Body of pancreas (tissue), 4 donors: Measurements from ENCODE around the gene FBLN5. TPM values are rescaled to one million over a fixed set of nuclear protein-coding genes. Genes with fewer than 3 reads are reported as not detected.

Source experiments
- ATAC-seq: fragments of 150-250 bp; one replicate; pipeline ENCODE4 v1.9.1; 2016
- DNase-seq, 4 donors: peaks; one replicate each; pipeline ENCODE4 v3.0.0-alpha.2; 2019
- H3K27ac ChIP-seq, 4 donors: fragments of 200-600 bp; sonication (generic); 1 replicate in 3 of 4; 2 replicates in 1 of 4; pipeline versions ENCODE4 v1.5.1 to v1.6.1; 2016 to 2019; ENCODE audit warnings: mild to moderate bottlenecking in 1 of 4, mixed read lengths in 1 of 4, moderate library complexity in 1 of 4
- H3K27me3 ChIP-seq, 2 donors: fragments of 200-600 bp; sonication (generic); one replicate each; pipeline ENCODE4 v1.6.0; 2016; ENCODE audit warnings: mild to moderate bottlenecking in 1 of 2
- H3K36me3 ChIP-seq, 2 donors: fragments of 200-600 bp; sonication (generic); replicated peaks in 1 of 2; 2 replicates each; pipeline ENCODE4 v1.5.1; 2016; ENCODE audit warnings: low read depth in 2 of 2; ENCODE audit not compliant: insufficient read depth in 1 of 2
- H3K4me1 ChIP-seq: fragments of 200-600 bp; sonication (generic); one replicate; pipeline ENCODE4 v1.6.0; 2016
- H3K4me3 ChIP-seq, 2 donors: fragments of 200-600 bp; sonication (generic); 1 replicate in 1 of 2; 2 replicates in 1 of 2; pipeline ENCODE4 v1.5.1; 2016 to 2019
- H3K9me3 ChIP-seq, 3 donors: fragments of 200-600 bp; sonication (generic); 1 replicate in 2 of 3; 2 replicates in 1 of 3; pipeline ENCODE4 v1.5.1; 2016
- POLR2A ChIP-seq, 3 donors: fragments of 450-650 bp; IDR thresholded peaks; one replicate each; pipeline ENCODE4 v1.6.1; 2016; ENCODE audit warnings: antibody characterized with exemption in 3 of 3, mild to moderate bottlenecking in 2 of 3
- whole genome bisulfite sequencing, 2 donors: methylation state at CpG; one replicate each; pipeline ENCODE4 v1.1.5; 2017; 5-methylcytosine and 5-hydroxymethylcytosine counted together
- intact Hi-C: fragments of 100-400 bp; cut with DNase I; formaldehyde crosslinking; loops from one replicate; pipeline ENCODE4 v1.15.1; 2023
- total RNA-seq, 2 donors: library from RNA; depleted of rRNA; stranded (reverse); fragments of >200 nt; gene quantifications; one replicate each; pipeline ENCODE4 v1.1.0, GENCODE V29; 2016
- TF ChIP-seq, protein P1 (sequence below), 7 experiments: fragments of 450-650 bp in 4 of 7; fragments of 200-600 bp in 3 of 7; sonication (generic) in 3 of 7; IDR thresholded peaks; one replicate each; pipeline ENCODE4 v1.5.1; 2016 to 2019; ENCODE audit warnings: antibody characterized with exemption in 7 of 7

FBLN5 gene
- total RNA-seq, 2 donors from 2014 or later: 52.1 to 129 TPM

- Histone ChIP-seq H3K27me3 (no peaks in the 10 kb centered on the region), H3K4me1 (no peaks in the 10 kb centered on the region), H3K9me3 (no peaks in the 10 kb centered on the region), H3K36me3 (no peaks in the 10 kb centered on the region), H3K4me3 (no peak overlapping the region), H3K27ac (peak overlapping the region in 1 of 4 donors; percentile 34)
- ATAC-seq (peak; percentile 21), DNase-seq (peak in 1 of 4 donors; percentile 32)
- TF ChIP-seq, protein P1, sequence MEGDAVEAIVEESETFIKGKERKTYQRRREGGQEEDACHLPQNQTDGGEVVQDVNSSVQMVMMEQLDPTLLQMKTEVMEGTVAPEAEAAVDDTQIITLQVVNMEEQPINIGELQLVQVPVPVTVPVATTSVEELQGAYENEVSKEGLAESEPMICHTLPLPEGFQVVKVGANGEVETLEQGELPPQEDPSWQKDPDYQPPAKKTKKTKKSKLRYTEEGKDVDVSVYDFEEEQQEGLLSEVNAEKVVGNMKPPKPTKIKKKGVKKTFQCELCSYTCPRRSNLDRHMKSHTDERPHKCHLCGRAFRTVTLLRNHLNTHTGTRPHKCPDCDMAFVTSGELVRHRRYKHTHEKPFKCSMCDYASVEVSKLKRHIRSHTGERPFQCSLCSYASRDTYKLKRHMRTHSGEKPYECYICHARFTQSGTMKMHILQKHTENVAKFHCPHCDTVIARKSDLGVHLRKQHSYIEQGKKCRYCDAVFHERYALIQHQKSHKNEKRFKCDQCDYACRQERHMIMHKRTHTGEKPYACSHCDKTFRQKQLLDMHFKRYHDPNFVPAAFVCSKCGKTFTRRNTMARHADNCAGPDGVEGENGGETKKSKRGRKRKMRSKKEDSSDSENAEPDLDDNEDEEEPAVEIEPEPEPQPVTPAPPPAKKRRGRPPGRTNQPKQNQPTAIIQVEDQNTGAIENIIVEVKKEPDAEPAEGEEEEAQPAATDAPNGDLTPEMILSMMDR (IDR thresholded peaks at IDR 0.05): no peak
- no peak for TF ChIP-seq POLR2A (IDR thresholded peaks at IDR 0.05)
- intact Hi-C loops: loop anchor here (10.0 kb wide), 1 partner anchor 265 kb away; no protein-coding TSS in a partner anchor
- WGBS, 2 donors: 57 to 58% methylated on average over 4 of the region's 4 CpGs
These were observed 27.7 kb downstream of the FBLN5 start for GRCh38 chr14:91919814-91920213.

GRCh38 chr14:91918186-91918883 is 29.2 kb downstream of the FBLN5 start:
- H3K27ac ChIP-seq: peak overlapping the region in 1 of 4 donors; percentile 20
- ATAC-seq (peak; percentile 63), DNase-seq (peak in 1 of 4 donors; percentile 50)
- H3K36me3 ChIP-seq: no peaks in the 10 kb centered on the region
- no peaks in the 10 kb centered on the region for H3K9me3 ChIP-seq
- H3K4me1 ChIP-seq: no peaks in the 10 kb centered on the region
- no peaks in the 10 kb centered on the region for H3K27me3 ChIP-seq
- no peak overlapping the region for H3K4me3 ChIP-seq
- intact Hi-C loops: loop anchor here (10.0 kb wide), 1 partner anchor 264 kb away; no protein-coding TSS in a partner anchor
- WGBS, 2 donors: 58 to 61% methylated on average over 5 of the region's 5 CpGs
- TF ChIP-seq, protein P1 (IDR thresholded peaks at IDR 0.05): no peak
- no peak for TF ChIP-seq POLR2A (IDR thresholded peaks at IDR 0.05)

DNA sequence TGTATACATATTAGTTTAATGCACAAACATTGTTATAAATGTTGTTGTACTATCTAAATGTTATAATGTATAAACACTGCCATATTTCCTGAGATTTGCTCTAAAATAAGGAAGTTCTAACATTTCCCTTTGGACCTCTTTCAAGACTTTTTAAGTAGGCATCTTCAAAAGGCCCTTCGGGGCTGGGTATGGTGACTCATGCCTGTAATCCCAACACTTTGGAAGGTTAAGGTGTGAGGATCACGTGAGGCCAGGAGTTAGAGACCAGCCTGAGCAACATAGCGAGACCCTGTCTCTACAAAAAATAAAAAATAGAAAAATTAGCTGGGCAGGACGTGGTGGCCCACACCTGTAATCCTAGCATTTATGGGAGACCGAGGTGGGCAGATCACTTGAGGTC is 35.5 kb downstream of the FBLN5 start:
- intact Hi-C loops: loop anchor here (10.0 kb wide), 1 partner anchor 257 kb away; no protein-coding TSS in a partner anchor
- Histone ChIP-seq H3K27ac (no peak overlapping the region), H3K27me3 (no peaks in the 10 kb centered on the region), H3K4me3 (no peak overlapping the region), H3K4me1 (peaks cover 24% of the 10 kb centered on the region), H3K36me3 (no peaks in the 10 kb centered on the region), H3K9me3 (no peaks in the 10 kb centered on the region)
- WGBS, 2 donors: 65 to 72% methylated on average over 5 of the region's 5 CpGs
- no peak for TF ChIP-seq POLR2A (IDR thresholded peaks at IDR 0.05)
- TF ChIP-seq, protein P1 (IDR thresholded peaks at IDR 0.05): no peak
- DNase-seq: no peak
- ATAC-seq: no peak

- intact Hi-C loops: loop anchor here (10.0 kb wide), 1 partner anchor 257 kb away; no protein-coding TSS in a partner anchor
- Histone ChIP-seq H3K9me3 (no peaks in the 10 kb centered on the region), H3K4me1 (peaks cover 28% of the 10 kb centered on the region), H3K36me3 (no peaks in the 10 kb centered on the region), H3K27me3 (no peaks in the 10 kb centered on the region), H3K27ac (peak overlapping the region in 3 of 4 donors; percentile 19 to 50 (median 37)), H3K4me3 (no peak overlapping the region)
- TF ChIP-seq, protein P1 (IDR thresholded peaks at IDR 0.05): peak; percentile 22 to 86 (median 68)
- no peak for TF ChIP-seq POLR2A (IDR thresholded peaks at IDR 0.05)
- peak; percentile 91 for ATAC-seq
- WGBS, 2 donors: 31 to 34% methylated on average over 9 of the region's 9 CpGs
- DNase-seq: peak; percentile 61 to 75 (median 71)
These were observed 35.9 kb downstream of the FBLN5 start for GRCh38 chr14:91911474-91912032.
